Activated B cell treated with CpG ODN at 0.5 μM for 24 hours (primary cell): ENCODE results near the gene DCN. TPM values are rescaled to one million over a fixed set of nuclear protein-coding genes. Genes with fewer than 3 reads are reported as not detected.

ENCODE experiments used
- ATAC-seq: fragments of 200-7000 bp; cut with Tn5 transposase; one replicate; pipeline ENCODE4 v1.10.0; 2021; ENCODE audit warnings: low read depth, mild to moderate bottlenecking, moderate library complexity
- CTCF ChIA-PET: fragments of 350-600 bp; sonication (Branson Sonifier 250); formaldehyde crosslinking; loops from one replicate; lab custom pipeline; 2021; ENCODE audit warnings: antibody characterized with exemption; lab: Charles Lee
- POLR2A ChIA-PET: fragments of 350-600 bp; sonication (Branson Sonifier 250); formaldehyde crosslinking; loops from one replicate; lab custom pipeline; 2021; ENCODE audit warnings: antibody characterized with exemption; lab: Charles Lee
- DNase-seq: peaks from one replicate; pipeline ENCODE4 v3.0.0; 2022
- H3K27ac Mint-ChIP-seq: one replicate; pipeline ENCODE4 v1.8.0; 2020; ENCODE audit warnings: mixed read lengths
- H3K27me3 Mint-ChIP-seq: one replicate; pipeline ENCODE4 v1.8.0; 2021; ENCODE audit warnings: mixed read lengths
- H3K36me3 Mint-ChIP-seq: one replicate; pipeline ENCODE4 v1.8.0; 2021; ENCODE audit warnings: low read depth, mixed read lengths
- H3K4me1 Mint-ChIP-seq: one replicate; pipeline ENCODE4 v1.8.0; 2021; ENCODE audit warnings: mixed read lengths
- H3K4me3 Mint-ChIP-seq: one replicate; pipeline ENCODE4 v1.8.0; 2020; ENCODE audit warnings: mild to moderate bottlenecking, mixed read lengths
- H3K9me3 Mint-ChIP-seq: one replicate; pipeline ENCODE4 v1.8.0; 2020; ENCODE audit warnings: mixed read lengths
- CTCF ChIP-seq: fragments of 200-600 bp; IDR thresholded peaks from one replicate; pipeline ENCODE4 v1.8.0; 2022; ENCODE audit warnings: antibody characterized with exemption, mild to moderate bottlenecking
- intact Hi-C: fragments of 100-400 bp; cut with micrococcal nuclease; formaldehyde crosslinking; loops from one replicate; pipeline ENCODE4 v1.15.1; 2024
- total RNA-seq: library from RNA; stranded (reverse); gene quantifications from 2 replicates; pipeline ENCODE4 v1.2.3, GENCODE V29; 2022

The DCN gene
- total RNA-seq, 1 donor from 2014 or later = not detected

GRCh38 chr12:91203610-91204009 is 21.0 kb upstream of the DCN start:
- H3K36me3 Mint-ChIP-seq = no peaks in the 10 kb centered on the region
- DNase-seq (no peak), ATAC-seq (no peak)
- ChIA-PET CTCF (no interaction called here), POLR2A (no interaction called here)
- intact Hi-C loops = no loop called here
- no peak overlapping the region for H3K4me3 Mint-ChIP-seq
- no peaks in the 10 kb centered on the region for H3K27me3 Mint-ChIP-seq
- H3K9me3 Mint-ChIP-seq = peaks cover 3% of the 10 kb centered on the region
- no peak for TF ChIP-seq CTCF
- no peak overlapping the region for H3K27ac Mint-ChIP-seq
- no peaks in the 10 kb centered on the region for H3K4me1 Mint-ChIP-seq

GRCh38 chr12:91202390-91202789 is 19.8 kb upstream of the DCN start:
- TF ChIP-seq CTCF = no peak
- intact Hi-C loops = no loop called here
- Mint-ChIP-seq H3K4me1 (no peaks in the 10 kb centered on the region), H3K36me3 (no peaks in the 10 kb centered on the region), H3K27me3 (no peaks in the 10 kb centered on the region), H3K4me3 (no peak overlapping the region), H3K27ac (no peak overlapping the region), H3K9me3 (peaks cover 3% of the 10 kb centered on the region)
- POLR2A ChIA-PET = no interaction called here
- CTCF ChIA-PET = no interaction called here
- no peak for ATAC-seq
- no peak for DNase-seq

- H3K4me1 Mint-ChIP-seq = no peaks in the 10 kb centered on the region
- H3K4me3 Mint-ChIP-seq = no peak overlapping the region
- no peaks in the 10 kb centered on the region for H3K36me3 Mint-ChIP-seq
- CTCF ChIA-PET = interaction anchor here (0.7 kb wide), 1 partner anchor 104 kb away, joined by 3 read pairs; no protein-coding TSS in a partner anchor
- no peak for TF ChIP-seq CTCF
- POLR2A ChIA-PET = no interaction called here
- peaks cover 17% of the 10 kb centered on the region for H3K9me3 Mint-ChIP-seq
- DNase-seq (no peak), ATAC-seq (no peak)
- H3K27me3 Mint-ChIP-seq = no peaks in the 10 kb centered on the region
- intact Hi-C loops = no loop called here
- no peak overlapping the region for H3K27ac Mint-ChIP-seq
Observed at GRCh38 chr12:91196436-91196835, 13.8 kb upstream of the DCN start.

- no peak for DNase-seq
- Mint-ChIP-seq H3K9me3 (peaks cover 16% of the 10 kb centered on the region), H3K36me3 (no peaks in the 10 kb centered on the region), H3K4me1 (no peaks in the 10 kb centered on the region), H3K4me3 (no peak overlapping the region), H3K27me3 (peaks cover 2% of the 10 kb centered on the region), H3K27ac (no peak overlapping the region)
- ChIA-PET POLR2A (no interaction called here), CTCF (no interaction called here)
- TF ChIP-seq CTCF = no peak
- intact Hi-C loops = no loop called here
- no peak for ATAC-seq
Observed at GRCh38 chr12:91194500-91194899, 11.9 kb upstream of the DCN start.

GRCh38 chr12:91191513-91192111 is 9.0 kb upstream of the DCN start:
- no peak for DNase-seq
- no peak for TF ChIP-seq CTCF
- H3K27me3 Mint-ChIP-seq = peaks cover 2% of the 10 kb centered on the region
- ChIA-PET POLR2A (no interaction called here), CTCF (no interaction called here)
- no peak overlapping the region for H3K27ac Mint-ChIP-seq
- H3K9me3 Mint-ChIP-seq = peaks cover 12% of the 10 kb centered on the region
- no peaks in the 10 kb centered on the region for H3K4me1 Mint-ChIP-seq
- no peak for ATAC-seq
- no peak overlapping the region for H3K4me3 Mint-ChIP-seq
- intact Hi-C loops = no loop called here
- H3K36me3 Mint-ChIP-seq = no peaks in the 10 kb centered on the region
